DMS 273 treated with DMSO at 0.1 percent for 48 hours (cell line): ENCODE measurements around the gene BSND.
"Not testable (repeated sequence)": the region's sequence is repeated elsewhere in the genome, so short reads cannot be mapped to it uniquely, and the experiment has no call there.

ENCODE experiments used
- DNase-seq: peaks from one replicate; lab custom pipeline; 2025; lab: John Stamatoyannopoulos, UW

The BSND gene

GRCh38 chr1:55015731-55016620, 17.2 kb downstream of the BSND start:
- no peak for DNase-seq

DNA sequence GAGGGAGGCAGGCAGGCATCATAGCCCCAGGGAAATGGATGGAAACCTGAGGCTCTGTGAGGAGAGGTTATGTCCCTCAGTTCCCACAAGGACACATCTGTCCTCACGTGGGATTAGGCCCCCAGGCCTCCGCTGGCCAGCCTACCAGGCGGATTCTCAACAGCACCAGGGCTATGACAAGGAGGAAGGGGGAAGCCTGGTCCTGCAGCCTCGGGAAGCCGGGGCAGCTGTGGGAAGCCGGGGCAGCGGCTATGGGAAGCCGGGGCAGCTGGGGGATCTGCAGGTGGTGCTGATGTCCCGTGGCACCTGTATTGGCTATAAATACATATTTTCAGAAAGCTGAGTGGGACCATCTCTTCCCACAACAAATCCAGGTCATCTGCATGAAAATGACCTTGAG, 19.7 kb downstream of the BSND start:
- DNase-seq, result no peak

DNA sequence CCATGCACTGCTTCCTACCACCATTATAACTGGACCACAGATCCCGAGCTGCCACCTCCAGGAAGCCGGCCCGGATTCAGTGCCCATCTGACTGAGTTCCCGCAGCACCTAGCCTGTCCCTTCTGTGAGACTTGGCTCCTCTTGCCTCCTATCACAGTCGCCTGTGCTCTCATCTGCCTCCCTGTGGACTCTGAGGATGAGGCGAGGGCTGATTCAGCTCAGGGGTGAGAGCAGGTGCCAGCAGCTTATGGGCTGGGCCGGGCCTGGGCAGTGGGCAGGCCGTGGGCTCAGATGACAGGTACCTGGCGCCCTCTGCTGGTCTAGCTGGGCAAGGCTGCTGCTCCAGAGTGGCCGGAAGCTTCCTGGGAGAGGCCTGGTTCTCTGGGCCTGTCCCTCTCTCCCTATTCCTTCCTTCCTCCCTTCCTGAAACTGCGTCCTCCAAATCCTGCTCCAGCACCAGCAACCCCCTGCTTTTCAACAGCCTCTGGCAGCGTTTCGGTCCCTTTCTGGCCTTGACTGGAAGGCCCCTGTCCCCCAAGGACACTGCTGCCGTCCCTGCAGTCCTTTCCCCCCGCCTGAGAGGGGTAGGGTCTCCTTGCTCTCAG, 23.3 kb downstream of the BSND start:
- peak; percentile 77 for DNase-seq

- DNase-seq, result not testable (repeated sequence)
Observed at GRCh38 chr1:55024163-55024562, 25.4 kb downstream of the BSND start.

DNA sequence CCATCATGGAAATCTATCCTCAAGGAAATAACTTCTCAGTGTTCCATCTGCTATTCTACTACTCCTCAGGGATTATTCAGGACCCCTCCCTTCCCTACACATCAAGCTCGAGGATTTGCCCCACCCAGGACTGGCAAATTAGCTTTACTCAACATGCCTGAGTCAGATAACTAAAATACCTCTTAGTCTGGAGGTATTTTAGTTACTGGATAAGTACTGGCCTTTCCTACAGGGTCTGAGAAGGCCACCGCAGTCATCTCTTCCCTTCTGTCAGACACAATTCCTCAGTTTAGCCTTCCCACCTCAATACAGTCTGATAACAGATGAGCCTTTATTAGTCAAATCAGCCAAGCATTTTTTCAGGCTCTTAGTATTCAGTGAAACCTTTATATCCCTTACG, 27.9 kb downstream of the BSND start:
- DNase-seq, result not testable (repeated sequence)

- DNase-seq, result not testable (repeated sequence)
Observed at GRCh38 chr1:55031098-55031497, 32.4 kb downstream of the BSND start.

GRCh38 chr1:55033265-55033614, 34.5 kb downstream of the BSND start:
- DNase-seq, result no peak

- DNase-seq, result no peak
Observed at GRCh38 chr1:55034476-55035133, 35.9 kb downstream of the BSND start.

GRCh38 chr1:55035904-55036303, 37.2 kb downstream of the BSND start:
- DNase-seq, result no peak

DNA sequence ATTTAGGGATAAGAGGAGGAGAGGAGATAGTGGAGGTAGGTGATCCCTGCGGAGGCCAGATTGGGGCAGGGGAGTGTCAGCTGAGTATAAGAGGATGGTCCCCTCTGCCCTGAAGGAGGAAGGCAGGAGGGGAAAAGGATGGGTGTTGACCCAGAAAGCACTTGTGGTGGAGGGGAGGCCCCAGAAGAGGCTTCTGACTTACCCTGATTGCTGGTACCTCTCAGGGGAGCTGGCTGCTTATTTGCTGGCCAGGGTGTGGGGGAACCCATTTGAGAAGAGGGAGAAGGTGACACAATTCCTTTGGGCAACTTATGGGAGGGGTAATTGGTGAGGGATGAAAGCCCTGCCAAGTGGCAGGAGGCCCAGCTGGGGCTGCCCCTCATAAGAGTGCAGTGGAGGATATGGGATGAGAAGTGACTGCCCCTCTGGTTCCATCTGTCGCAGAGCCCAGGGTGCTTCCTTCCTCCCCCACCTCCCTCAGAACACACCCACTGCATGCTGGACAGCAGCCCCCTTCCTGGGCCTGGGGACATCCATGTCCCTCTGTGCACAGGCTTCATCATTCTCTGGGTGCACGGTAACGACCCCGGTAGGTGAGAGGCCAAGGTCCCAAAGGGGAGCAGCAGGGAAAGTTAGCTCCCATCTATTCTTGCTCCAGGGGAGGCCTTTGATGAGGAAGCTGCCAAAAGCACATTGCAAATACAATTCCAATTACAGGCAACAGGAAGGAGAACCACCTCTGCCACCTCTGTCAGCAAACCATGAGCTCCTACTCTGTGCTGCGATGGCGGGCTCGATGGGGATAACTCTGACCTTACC, 39.2 kb downstream of the BSND start:
- peak; percentile 12 for DNase-seq

- DNase-seq, result no peak
Observed at GRCh38 chr1:55038552-55038838, 39.8 kb downstream of the BSND start.

DNA sequence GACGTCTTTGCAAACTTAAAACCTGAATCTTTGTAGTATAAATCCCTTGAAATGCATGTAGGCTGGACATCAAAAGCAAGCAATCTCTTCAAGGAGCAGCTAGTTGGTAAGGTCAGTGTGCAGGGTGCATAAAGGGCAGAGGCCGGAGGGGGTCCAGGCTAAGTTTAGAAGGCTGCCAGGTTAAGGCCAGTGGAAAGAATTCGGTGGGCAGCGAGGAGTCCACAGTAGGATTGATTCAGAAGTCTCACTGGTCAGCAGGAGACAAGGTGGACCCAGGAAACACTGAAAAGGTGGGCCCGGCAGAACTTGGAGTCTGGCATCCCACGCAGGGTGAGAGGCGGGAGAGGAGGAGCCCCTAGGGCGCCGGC, 40.2 kb downstream of the BSND start:
- no peak for DNase-seq

DNA sequence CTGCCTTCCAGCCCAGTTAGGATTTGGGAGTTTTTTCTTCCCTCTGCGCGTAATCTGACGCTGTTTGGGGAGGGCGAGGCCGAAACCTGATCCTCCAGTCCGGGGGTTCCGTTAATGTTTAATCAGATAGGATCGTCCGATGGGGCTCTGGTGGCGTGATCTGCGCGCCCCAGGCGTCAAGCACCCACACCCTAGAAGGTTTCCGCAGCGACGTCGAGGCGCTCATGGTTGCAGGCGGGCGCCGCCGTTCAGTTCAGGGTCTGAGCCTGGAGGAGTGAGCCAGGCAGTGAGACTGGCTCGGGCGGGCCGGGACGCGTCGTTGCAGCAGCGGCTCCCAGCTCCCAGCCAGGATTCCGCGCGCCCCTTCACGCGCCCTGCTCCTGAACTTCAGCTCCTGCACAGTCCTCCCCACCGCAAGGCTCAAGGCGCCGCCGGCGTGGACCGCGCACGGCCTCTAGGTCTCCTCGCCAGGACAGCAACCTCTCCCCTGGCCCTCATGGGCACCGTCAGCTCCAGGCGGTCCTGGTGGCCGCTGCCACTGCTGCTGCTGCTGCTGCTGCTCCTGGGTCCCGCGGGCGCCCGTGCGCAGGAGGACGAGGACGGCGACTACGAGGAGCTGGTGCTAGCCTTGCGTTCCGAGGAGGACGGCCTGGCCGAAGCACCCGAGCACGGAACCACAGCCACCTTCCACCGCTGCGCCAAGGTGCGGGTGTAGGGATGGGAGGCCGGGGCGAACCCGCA, 40.8 kb downstream of the BSND start, which contains the start of gene PCSK9:
TSS of gene PCSK9 (plus strand) at position 207 of the 741 bp plus-strand sequence. CDS start at position 497, 290 bp downstream.
- no peak for DNase-seq

DNA sequence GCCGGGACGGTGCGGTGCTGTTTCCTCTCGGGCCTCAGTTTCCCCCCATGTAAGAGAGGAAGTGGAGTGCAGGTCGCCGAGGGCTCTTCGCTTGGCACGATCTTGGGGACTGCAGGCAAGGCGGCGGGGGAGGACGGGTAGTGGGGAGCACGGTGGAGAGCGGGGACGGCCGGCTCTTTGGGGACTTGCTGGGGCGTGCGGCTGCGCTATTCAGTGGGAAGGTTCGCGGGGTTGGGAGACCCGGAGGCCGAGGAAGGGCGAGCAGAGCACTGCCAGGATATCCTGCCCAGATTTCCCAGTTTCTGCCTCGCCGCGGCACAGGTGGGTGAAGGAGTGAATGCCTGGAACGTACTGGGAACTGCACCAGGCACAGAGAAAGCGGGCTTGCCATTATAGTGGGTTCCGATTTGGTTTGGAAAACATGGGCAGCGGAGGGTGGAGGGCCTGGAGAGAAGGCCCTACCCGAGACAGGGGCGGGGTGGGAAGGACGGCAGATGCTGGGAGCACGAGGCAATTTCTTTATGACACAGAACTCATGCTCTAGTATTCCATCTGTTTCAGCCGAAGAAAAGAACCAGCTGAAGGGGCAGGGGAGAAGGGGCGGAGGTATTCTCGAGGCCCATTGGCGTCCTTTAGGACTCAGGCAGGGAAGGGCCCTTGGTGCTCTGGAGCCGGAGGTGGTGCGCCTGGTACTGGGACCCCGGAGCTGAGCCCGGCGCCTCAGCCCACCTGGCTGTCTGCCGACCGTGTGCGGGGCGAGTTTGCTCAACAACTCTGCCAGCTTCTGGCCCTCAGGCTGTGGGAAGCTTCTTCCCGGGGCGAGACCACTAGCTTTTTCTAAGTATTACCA, 41.6 kb downstream of the BSND start:
- DNase-seq, result peak; percentile 46

DNA sequence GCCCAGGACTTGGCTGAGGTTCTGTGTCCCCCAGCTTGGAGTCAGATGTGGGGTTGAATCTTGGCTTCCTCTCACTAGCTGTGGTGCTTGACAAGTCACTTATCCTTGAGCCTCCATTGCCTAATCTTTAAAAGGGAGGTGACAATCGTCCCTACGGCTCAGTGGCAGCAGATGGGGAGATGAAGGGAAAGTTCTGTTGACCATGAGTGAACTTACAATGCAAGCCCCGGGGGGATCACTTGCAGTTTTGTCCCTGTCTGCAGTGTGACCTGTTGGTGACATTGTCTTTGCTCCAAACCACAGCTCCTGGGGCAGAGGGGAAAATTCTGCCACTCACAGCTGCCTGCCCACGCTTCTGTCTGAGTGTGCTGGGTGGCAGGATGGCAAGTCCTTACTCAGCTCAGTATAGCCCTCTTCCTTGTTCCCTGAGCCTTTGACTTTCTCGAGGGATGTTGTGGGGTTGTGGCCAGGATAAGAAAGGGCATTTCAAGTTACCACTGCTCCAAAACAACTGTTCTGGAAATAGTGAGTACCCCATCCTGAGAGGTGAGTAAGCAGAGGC, 42.3 kb downstream of the BSND start:
- DNase-seq, result no peak

- DNase-seq, result no peak
Observed at GRCh38 chr1:55041613-55042012, 42.9 kb downstream of the BSND start.

- DNase-seq, result no peak
Observed at GRCh38 chr1:55043011-55043410, 44.3 kb downstream of the BSND start.

GRCh38 chr1:55043726-55044125, 45.0 kb downstream of the BSND start:
- no peak for DNase-seq

DNA sequence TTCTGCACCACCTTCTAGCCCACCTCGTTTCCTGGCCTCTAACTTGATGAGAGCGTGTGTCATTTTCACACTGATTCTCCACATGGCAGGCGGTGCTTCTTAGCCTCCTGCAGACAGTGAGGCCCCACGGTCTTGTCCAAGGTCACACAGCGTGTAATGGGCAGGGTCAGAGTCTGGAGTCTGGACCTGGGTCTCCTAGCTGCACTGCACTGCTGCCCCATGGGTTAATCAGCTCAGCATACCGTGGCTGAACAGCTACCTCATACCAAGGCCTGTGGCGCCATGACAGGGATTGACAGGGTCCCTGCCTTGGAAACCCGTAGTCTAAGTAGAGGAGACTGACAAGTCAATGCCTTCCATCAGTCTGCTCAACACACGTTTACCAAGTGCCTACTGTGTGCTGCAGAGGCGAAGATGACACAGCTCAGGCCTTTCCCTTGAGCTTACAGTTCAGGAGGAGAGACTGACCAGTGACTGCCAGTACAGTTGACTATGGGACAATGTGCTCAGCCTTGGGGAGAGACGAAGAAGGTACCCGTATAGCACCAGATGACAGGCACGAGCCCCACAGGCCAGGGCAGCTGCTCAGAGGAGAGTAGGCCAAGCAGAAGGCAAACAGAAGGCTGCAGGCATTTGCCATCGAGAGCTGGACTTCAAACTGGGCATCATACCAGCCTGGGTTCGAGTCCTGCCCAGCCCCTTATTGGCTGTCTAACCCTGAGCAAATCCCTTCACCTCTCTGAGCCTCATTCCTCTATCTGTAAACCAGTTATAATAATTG, 46.1 kb downstream of the BSND start:
- no peak for DNase-seq

DNA sequence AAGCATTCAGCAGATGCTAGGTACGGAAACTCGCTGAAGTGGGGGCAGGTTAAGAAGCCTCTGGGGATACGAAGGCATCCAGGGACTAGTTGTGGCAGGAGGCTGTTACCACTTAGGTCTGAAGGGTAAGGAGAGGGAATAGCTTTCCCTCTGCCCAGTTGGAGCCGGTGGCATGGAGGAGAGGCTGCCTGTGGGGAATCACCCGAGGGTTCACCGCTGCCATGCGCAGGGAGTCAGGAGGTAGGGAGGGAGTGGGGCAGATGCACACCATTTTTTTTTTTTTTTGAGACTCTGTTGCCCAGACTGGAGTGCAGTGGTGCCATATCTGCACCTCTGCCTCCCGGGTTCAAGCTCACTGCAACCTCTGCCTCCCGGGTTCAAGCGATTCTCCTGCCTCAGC, 46.7 kb downstream of the BSND start:
- no peak for DNase-seq
